Activated CD4-positive, CD25-positive, alpha-beta regulatory T cell (primary cell): ENCODE measurements around the gene GOLPH3.
"Not testable (repeated sequence)": the region's sequence is repeated elsewhere in the genome, so short reads cannot be mapped to it uniquely, and the experiment has no call there.

Experiments
- DNase-seq, 4 experiments: peaks; one replicate each; lab custom pipeline; 2025; lab: John Stamatoyannopoulos, UW

Gene GOLPH3

DNA sequence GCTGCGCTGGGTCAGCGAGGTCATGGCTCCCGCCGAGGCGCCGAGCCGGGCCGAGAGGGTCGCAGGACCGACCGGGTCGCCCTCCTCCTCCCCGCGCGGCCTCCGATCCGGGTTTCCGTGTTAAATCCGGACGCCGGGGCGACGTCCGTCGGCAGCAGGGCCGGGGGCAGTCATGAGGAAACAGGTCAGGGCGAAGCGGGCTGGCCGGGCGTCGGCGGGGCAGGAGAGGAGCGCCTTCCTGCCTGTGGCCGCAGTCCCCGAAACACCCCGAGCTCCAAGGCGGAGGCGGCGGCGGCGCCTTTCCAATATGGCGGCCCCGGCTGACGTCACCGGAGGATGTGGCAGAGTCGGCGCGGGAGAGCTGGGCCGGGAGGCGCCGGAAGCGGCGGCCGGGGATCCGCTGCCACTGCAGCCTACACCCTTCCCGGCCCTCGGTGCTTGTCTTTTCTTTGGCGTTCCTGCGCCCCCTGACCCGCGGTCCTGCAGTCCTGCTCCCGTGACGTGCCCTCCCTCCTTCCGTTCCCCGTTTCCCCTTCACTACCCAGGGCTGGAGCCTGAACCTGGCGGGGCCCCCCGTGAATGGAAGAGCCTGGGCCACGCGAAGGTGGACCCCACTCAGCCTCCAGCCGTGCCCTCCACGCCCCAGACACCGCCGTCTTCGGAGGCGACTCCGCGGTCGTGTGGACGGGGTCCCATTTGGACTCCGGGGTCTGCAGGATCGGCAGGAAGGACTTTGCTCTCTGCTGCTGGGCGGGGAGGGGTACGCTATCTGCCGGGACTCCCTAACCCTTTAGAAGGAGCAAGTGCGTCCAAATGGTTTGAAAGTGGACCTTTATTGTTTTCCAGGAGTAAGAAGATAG lies at the start of gene GOLPH3:
GOLPH3 (minus strand) TSS at position 309 of the 860 bp plus-strand sequence; CDS start at position 24, 285 bp downstream.
- peak; percentile 83 to 92 (median 85) for DNase-seq

DNA sequence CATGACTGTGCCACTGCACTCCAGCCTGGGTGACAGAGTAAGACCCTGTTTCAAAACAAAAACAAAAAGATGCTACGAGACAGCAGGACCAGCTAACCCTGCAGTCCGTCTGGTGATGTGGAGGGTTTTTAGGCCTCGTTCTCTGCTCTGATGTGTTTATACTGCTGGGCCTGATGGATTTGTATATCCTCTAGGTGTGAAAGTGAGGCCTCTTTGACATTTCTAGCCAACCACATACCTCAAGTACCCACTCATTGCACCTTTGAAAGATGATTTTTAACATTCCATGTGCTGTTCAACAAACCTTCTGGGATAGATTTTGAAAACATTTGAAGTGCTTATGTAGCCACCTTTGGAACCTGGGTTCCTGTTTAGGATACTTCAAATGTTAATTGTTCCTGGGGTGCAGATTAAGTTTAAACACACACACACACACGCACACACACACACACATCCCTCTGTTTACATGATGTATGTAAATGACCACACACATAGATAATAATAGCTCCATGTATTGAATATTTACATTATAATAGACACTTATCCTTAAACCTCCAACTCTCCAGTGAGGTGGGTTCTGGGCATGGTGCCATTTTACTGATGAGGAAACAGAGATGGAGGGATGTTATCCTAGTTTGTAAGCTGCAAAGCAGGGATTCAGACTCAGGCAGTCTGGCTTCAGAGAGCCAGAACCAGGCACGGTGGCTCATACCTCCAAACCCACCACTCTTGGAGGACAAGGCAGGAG lies 48.8 kb upstream of the GOLPH3 start:
- no peak for DNase-seq

DNA sequence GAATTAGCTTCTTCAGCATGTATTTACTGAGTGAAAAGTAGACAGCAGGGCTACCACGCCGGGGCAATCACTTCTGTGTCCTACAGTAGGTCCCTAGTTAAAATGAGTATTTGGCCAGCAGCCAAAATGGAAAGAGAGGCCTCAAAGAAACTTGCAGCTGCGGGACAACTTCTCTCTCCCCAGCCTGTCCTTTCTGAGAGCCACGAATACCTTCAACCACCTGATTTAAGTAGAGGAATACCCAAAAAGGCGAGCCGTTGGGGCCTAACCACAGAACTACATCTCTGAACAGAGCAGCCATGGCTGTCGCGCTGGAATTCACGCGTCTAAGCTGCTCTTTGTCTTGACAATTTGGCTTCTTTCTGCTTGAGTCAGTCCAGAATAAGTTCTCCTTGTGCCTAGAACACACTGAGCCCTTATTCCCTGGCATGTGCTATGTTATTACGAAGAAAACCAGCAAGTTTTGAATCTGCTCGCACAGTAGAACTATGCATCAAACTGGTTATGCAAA lies 43.8 kb upstream of the GOLPH3 start:
- DNase-seq: no peak

DNA sequence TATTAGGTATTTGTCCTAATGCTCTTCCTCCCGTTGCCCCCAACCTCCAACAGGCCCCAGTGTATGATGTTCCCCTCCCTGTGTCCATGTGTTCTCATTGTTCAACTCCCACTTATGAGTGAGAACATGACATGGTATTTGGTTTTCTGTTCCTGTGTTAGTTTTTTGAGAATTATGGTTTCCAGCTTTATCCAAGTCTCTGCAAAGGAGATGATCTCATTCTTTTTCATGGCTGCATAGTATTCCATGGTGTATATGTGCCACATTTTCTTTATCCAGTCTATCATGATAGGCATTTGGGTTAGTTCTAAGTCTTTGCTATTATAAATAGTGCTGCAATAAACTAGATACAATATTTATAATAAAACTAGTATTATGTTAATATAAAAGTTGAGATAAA lies 40.2 kb upstream of the GOLPH3 start:
- DNase-seq: not testable (repeated sequence)

DNA sequence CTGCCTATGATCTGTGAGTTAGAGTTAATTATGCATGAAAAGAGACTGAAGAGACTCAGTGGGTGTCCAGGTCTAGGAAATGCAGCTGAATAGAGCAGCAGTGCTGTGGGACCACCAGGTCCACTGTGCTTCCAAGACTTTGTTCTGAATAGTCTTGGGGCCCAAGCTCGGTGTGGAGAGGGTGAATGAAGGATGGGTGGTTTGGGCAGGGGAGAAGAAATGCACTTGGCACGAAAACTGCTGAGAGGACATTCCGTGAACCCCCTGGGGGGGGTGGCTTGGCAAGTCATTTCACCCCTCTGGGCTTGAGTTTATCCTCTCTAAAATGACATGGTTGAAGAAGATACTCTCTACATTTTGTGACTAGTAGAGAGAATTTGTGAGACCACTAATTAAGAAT lies 36.0 kb upstream of the GOLPH3 start:
- DNase-seq: no peak

DNA sequence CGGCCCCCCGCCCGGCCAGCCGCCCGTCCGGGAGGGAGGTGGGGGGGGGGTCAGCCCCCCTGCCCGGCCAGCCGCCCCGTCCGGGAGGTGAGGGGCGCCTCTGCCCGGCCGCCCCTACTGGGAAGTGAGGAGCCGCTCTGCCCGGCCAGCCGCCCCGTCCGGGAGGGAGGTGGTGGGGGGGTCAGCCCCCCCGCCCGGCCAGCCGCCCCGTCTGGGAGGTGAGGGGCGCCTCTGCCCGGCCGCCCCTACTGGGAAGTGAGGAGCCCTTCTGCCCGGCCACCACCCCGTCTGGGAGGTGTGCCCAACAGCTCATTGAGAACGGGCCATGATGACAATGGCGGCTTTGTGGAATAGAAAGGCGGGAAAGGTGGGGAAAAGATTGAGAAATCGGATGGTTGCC lies 34.7 kb upstream of the GOLPH3 start:
- DNase-seq: not testable (repeated sequence)

DNA sequence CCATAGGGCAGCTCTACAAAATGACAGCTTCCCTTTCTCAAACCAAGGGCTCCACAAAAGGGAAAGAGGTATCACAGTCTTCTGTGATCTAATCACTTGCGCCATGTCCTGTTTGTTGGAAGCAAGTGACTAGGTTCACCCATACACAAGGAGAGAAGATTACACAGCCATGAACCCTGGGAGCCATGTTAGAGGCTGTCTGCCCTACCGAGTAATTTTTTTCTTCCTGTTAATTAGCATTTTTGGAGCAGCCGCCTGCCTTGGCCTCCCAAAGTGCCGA lies 33.2 kb upstream of the GOLPH3 start:
- DNase-seq: no peak

DNA sequence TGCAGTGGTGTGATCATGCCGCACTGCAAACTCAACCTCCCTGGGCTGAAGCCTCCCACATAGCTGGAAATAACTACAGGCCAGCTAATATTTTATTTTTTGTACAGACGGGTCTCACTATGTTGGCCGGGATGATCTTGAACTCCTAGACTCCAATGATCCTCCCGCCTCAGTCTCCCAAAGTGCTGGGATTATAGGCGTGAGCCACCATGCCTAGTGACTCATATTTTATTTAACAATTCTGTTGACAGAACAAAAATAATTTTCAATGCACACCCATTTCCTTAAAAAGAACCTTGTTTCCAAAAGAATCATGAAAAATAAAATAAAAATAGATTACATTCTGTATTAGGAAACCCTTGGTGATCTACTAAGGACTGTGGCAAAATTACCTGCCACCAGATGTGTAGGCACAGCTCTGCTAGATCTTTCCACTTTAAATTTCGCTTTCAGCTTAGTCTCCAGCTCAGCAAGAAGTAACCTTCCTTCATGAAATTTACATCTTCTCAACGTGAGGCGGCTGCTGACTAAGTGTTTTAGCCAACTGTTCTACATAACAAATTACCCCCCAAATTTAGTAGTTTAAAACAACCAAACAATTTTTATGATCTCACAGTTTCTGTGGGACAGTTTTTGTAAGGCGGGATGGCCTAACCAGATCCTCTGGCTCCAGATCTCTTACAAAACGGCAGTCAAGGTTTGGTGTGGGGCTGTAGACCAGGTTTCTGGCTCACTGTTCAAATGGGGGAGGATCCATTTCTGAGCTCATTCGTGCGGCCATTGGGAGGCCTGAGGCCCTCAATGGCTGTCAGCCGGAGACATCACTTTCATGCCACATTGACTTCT lies 32.6 kb upstream of the GOLPH3 start:
- DNase-seq: no peak

DNA sequence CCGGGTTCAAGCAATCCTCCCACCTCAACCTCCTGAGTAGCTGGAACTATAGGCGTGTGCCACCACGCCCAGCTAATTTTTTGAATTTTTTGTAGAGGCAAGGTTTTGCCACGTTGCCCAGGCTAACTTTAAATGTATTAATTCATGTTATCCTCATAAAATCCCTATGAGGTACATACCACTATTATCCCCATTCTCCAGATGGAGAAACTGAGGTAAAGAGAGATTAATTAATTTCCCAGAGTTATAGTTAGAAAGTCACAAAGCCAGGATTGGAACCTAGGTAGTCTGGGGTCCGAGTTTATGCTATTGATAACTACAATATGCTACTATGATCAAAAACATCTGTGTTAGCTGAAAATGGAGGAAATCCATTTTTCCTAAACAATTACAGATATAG lies 31.9 kb upstream of the GOLPH3 start:
- DNase-seq: no peak

DNA sequence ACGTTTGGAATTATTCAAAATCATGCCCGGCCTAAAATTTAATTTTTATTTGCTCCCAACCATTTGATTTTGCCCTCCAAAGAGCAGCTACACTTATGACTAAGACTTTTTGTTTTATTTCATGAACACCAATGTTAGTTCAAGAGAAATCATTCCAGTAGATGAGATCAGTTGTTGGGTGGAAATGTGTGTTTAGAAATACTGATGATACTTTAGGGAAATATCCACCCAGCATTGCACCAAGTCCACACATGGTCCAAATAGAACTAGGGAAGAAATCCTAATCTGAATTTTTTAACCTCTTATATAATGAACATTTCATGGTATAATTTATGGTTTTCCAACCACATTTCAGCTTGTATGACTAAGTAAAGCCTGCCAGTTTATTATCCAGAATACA lies 28.3 kb upstream of the GOLPH3 start:
- DNase-seq: no peak

DNA sequence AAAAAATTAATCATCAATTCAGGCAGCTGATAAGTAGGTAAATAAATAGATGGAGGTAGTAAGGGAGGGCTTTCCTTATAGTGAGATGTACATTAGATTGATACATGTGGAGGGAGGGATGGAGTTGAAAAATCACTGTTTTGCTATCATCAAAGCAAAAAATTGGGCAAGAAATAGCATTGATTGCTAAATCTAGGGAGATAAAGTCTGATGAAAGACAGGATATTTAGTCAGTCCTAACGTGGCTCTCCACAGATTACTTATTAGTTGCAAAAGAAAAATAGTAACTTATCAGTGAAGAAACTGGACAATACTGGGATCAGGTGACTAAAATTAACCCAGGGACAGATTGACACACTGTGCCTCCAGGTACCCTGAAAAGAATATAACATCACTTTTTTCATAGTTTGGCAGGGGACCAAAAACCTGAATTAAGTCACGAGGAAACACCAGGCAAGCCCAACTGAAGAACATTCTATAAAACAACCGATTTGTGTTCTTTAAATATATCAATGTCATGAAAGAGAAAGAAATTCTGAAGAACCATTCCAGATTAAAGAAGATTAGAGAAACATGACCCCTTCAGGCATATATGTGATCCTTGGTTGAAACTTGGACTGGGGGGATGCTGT lies 27.1 kb upstream of the GOLPH3 start:
- DNase-seq: no peak

DNA sequence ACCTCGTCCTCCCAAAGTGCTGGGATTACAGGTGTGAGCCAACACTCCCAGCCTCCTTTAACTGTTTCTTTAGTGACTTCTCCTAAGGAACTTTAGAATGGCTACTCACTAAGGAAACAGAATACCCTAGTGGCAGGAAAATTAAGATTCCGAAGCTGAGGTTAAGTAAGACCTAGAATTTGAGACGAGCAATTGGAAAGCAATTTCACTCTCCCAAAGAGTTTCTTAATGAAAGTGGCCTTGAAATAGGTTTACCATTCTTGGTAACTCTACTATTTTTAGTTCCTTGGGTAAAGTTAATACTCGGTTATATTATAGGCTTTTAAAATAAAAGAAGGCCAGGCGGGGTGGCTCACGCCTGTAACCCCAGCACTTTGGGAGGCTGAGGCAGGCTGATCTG lies 22.9 kb upstream of the GOLPH3 start:
- no peak for DNase-seq

DNA sequence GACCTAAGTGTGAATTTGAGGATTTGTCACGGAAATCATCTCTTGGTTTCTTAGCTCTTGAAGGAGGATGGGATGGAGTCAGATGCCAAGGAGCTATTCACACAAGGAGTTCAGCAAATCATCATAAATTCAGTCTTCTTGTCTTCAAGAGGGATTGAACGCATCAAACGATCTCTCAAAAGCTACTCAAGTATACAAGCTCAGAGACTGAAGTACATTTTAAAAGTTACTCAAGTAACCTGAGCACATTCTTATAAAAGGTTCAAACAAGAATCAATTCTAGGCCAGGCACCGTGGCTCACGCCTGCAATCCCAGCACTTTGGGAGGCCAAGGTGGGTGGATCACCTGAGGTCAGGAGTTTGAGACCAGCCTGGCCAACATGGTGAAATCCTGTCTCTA lies 21.1 kb upstream of the GOLPH3 start:
- DNase-seq: no peak

DNA sequence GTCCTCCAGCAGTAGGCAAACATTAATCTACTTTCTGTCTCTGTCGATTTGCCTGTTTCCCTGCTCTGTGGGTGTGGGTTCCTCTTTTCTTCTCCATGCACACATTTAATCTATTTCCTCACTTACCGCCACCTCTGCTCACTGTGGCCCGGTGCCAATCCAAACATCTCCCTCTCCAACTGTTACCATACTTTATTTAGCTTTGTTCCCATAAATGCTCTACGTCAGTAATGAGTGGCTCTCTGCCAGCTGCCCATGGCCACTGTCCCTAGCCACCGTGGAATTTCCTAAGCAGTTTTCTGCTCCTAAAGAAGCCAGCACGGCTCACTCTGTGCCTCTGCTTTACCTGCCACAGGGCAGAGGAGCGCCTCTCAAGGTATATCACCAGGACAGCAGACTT lies 19.5 kb upstream of the GOLPH3 start:
- no peak for DNase-seq

DNA sequence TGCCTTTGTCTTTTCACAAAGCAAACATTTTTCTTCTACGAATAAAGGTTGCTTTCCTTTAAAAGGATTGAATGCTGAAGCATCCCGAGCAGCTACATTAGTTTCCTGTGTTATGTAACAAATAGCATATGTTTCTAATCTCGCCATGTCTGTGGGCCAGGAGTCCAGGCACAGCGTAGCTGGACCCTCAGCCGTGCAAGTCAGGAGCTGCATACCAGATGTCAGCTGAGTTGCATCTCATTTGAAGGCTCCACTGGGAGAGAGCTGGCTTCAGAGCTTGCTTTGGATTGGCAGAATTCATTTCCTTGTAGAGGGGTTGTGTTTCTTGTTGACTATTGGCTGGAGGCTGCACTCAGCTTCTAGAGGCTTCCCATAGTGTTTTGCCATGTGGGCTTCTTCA lies 16.0 kb upstream of the GOLPH3 start:
- no peak for DNase-seq

DNA sequence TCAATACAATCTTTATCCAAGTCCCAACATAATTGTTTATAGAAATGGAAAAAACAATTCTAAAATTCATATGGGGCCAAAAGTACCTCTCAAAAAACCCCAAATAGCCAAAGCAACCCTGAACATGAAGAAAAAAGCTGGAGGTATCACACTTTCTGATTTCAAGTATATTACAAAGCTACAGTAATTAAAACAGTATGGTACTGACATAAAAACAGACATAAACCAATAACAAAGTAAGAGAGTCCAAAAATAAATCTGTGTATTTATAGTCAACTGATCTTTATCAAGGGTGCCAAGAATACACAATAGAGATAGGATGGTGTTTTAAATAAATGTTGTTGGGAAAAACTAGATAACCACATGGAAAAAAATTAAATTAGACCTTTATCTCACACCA lies 13.6 kb upstream of the GOLPH3 start:
- DNase-seq: no peak

DNA sequence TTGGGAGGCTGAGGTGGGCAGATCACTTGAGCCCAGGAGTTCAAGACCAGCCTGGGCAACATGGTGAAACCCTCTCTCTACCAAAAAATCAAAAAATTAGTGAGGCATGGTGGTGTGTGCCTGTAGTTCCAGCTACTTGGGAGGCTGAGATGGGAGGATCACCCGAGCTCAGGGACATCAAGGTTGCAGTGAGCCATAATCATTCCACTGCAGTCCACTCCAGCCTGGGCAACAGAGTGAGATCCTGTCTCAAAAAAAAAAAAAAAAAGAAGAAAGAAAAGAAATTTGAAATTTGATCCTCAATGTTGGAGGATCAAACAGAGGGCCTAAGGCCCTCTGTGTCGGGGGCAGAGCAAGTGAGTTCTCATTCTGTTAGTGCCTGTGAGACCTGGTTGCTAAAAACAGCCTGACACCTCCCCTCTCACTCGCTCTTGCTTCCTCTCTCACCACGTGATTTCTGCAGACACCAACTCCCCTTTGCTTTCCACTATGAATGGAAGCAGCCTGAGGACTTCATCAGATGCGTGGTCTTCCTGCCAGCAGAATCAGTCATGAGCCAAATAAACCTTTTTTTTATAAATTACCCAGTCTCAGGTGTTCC lies 8.4 kb upstream of the GOLPH3 start:
- no peak for DNase-seq

DNA sequence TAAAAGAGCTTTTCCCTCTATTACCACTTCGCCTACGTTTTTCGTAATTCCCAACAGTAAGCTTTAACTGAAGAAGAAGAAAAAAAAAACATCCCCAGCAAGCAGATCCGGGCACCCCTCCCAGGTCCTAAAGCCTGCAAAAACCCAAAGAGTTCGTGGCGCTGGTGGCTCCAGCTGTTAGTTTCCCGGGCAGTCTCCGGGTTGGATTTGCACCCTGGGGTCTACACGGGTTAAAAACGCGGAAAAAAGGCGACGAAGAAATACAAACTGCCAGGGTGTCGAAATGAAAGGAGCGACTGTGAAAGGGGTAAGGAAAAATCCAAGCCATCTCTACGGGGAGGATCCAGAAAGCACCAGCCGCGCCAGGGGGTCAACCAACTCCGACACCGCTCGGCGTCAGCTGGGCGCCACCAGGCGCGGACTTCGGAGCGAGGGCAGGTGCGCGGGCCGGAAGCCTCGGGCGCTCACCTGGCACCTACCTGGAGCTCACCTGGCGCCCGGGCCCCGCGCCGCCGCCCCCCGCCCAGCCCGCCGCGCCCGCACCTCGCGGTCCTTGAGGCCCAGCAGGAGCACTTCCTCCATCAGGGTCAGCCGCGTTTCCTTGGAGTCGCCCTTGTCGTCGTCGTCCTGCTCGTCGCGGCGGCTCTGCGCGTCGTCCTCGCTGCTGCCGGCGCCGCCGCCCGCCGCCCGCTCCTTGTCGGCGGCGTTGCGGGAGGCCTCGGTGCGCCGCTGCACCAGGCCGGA lies 680 bp downstream of the GOLPH3 start:
- peak in 2 of 4 experiments; percentile 10 to 34 for DNase-seq

DNA sequence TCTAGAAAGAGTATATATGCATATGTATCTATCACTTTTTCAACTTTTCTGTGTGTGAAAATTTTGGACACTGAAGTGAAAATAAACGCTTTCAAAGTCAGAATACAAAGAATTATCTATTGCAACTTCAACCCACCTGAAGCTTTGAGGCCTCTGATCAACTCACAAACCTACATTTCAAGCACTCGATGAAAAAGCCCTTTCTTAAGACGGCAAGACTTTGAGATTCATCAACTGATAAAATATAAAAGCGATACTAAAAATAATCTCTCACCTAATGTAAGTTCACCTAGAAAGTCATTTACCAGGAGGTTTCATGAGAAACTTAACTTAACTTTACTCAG lies 1.2 kb downstream of the GOLPH3 start:
- no peak for DNase-seq

DNA sequence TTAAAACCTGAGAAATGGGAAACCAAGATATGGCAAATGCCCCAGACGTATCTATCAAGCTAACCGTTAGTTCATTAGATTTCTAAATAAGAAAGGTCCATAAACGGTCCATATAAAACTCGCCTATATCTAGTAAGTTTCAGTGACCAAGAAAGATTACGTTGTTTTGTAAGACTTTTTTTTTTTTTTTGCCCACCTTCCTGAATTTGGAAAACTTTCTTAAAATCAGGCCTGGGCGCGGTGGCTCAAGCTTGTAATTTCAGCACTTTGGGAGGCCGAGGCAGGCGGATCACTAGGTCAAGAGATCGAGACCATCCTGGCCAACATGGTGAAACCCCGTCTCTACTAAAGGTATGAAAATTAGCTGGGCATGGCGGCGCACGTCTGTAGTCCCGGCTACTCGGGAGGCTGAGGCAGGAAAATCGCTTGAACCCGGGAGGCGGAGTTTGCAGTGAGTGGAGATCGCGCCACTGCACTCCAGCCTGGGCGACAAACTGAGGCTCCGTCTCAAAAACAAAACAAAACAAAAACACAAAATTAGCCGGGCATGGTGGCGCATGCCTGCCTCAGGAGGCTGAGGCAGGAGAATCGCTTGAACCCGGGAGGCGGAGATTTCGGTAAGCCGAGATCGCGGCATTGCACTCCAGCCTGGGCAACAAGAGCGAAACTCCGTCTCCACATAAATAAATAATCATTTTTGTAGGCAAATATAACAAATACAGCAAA lies 1.8 kb downstream of the GOLPH3 start:
- DNase-seq: not testable (repeated sequence)
